Heart right ventricle (tissue), 16 donors: Measurements from ENCODE around the gene RASD2. TPM values are rescaled to one million over a fixed set of nuclear protein-coding genes. Genes with fewer than 3 reads are reported as not detected.

ENCODE experiments used
- ATAC-seq, 8 donors: fragments of 200-7000 bp; cut with Tn5 transposase; one replicate each; pipeline ENCODE4 v1.9.1; 2020; ENCODE audit warnings: mild to moderate bottlenecking in 8 of 8, moderate library complexity in 8 of 8, moderate number of reproducible peaks in 1 of 8
- DNase-seq, 2 donors: peaks; one replicate each; pipeline ENCODE4 v3.0.0-alpha.2; 2020
- H3K27ac ChIP-seq, 10 donors: fragments of 200-600 bp; sonication (generic) in 2 of 10; one replicate each; pipeline versions ENCODE4 v1.5.0 to v1.8.0; 2020 to 2022; ENCODE audit warnings: mild to moderate bottlenecking in 3 of 10
- H3K27me3 ChIP-seq, 7 donors: fragments of 200-600 bp; one replicate each; pipeline ENCODE4 v1.8.0; 2021 to 2022; ENCODE audit warnings: mild to moderate bottlenecking in 2 of 7
- H3K36me3 ChIP-seq, 9 donors: fragments of 200-600 bp; sonication (generic) in 1 of 9; one replicate each; pipeline versions ENCODE4 v1.5.0 to v1.8.0; 2020 to 2022; ENCODE audit warnings: mild to moderate bottlenecking in 2 of 9
- H3K4me1 ChIP-seq, 9 donors: fragments of 200-600 bp; sonication (generic) in 1 of 9; one replicate each; pipeline versions ENCODE4 v1.5.0 to v1.8.0; 2020 to 2022; ENCODE audit warnings: mild to moderate bottlenecking in 4 of 9
- H3K4me3 ChIP-seq, 10 donors: fragments of 200-600 bp; sonication (generic) in 2 of 10; one replicate each; pipeline versions ENCODE4 v1.5.0 to v1.8.0; 2020 to 2022; ENCODE audit warnings: mild to moderate bottlenecking in 7 of 10, moderate library complexity in 2 of 10
- H3K9me3 ChIP-seq, 11 donors: fragments of 200-600 bp in 10 of 11; sonication (generic) in 2 of 11; one replicate each; pipeline versions ENCODE4 v1.5.0 to v1.8.0; 2013 to 2022; ENCODE audit warnings: mild to moderate bottlenecking in 2 of 11, control low read depth in 1 of 11, moderate library complexity in 1 of 11
- CTCF ChIP-seq, 9 donors: fragments of 200-600 bp; sonication (generic) in 2 of 9; IDR thresholded peaks; one replicate each; pipeline versions ENCODE4 v1.5.0 to v1.8.0; 2021 to 2022; ENCODE audit warnings: antibody characterized with exemption in 9 of 9, mild to moderate bottlenecking in 5 of 9, moderate library complexity in 1 of 9
- WGBS, 2 donors: extraction: QIAGEN DNeasy Blood & Tissue Kit; methylation state at CpG; one replicate each; pipeline ENCODE4 v1.1.7; 2013; ENCODE audit warnings: inconsistent platforms in 1 of 2; 5-methylcytosine and 5-hydroxymethylcytosine counted together
- intact Hi-C, 10 donors: fragments of 100-400 bp; cut with DNase I; formaldehyde crosslinking; loops; one replicate each; pipeline versions ENCODE4 v1.11.1 to v1.14.2; 2022
- polyA plus RNA-seq, 2 donors: library from polyadenylated mRNA; stranded (reverse); fragments of 200-250 nt; gene quantifications; one replicate each; pipeline ENCODE4 v1.2.3, GENCODE V29; 2013
- total RNA-seq, 10 donors: library from RNA; stranded (reverse); fragmentation: NEBNext Ultra II Directional in 3 of 10; extraction: Animal tissue kit (Norgen Biotek cat#: 25700) in 3 of 10; gene quantifications; one replicate each; pipeline versions ENCODE4 v1.2.1 to v1.2.4, GENCODE V29; 2021 to 2023
- donor health status: Arrhythmogenic right ventricular cardiomyopathy.
- donor health status: ischemic (EF 13 %, LVEDD 7.1; RV severe dilation, severe dysfunction).
- donor health status: healthy with polysubstance abuse.
- donor health status: DM: no; HTN: yes; CAD: no.
- donor health status: DM: no; HTN: no; CAD: no.
- donor health status: ischemic (EF 25% LVEDD 6.9; RV normal size, moderate dysfunction).
- donor health status: ischemic (EF 25% LVEDD 5.7; RV mildly dilated, moderate dysfunction).
- donor health status: healthy.
- donor health status: DM: yes; HTN: yes; CAD: no.
- donor health status: Ischemic cardiomyopathy.
- donor health status: ischemic (EF 35%, LVEDD 5.7; RV mildly dilated, moderate dysfunction).
- donor health status: nonischemic (EF 11% LVEDD 7.7; RV severe dilation, severe dysfunction).
- donor health status: DM: yes; HTN: yes; CAD: no.
- donor health status: PGD.
- donor health status: ischemic (EF 29% LVEDD 5.4; RV normal size, mild dysfunction).
- donor health status: nonischemic (EF 23%, LVEDD 6.1; RV moderate dilation, normal function).

RASD2 gene
- total and polyA plus RNA-seq, 12 donors: 1.4 to 9.9 (median 3.6) TPM

GRCh38 chr22:35592418-35592967, 51.9 kb downstream of the RASD2 start:
- Histone ChIP-seq H3K36me3 (no peaks in the 10 kb centered on the region), H3K4me1 (peaks cover 7 to 88% (median 48%) of the 10 kb centered on the region in 9 donors), H3K4me3 (no peak overlapping the region), H3K27ac (peak overlapping the region; percentile 54 to 92 (median 76)), H3K9me3 (no peaks in the 10 kb centered on the region), H3K27me3 (no peaks in the 10 kb centered on the region)
- WGBS, 2 donors: 37 to 56% methylated on average over 4 of the region's 4 CpGs
- intact Hi-C loops: no loop called here
- TF ChIP-seq CTCF (IDR thresholded peaks at IDR 0.05): no peak
- DNase-seq: peak in 1 of 2 donors; percentile 49
- peak; percentile 23 to 66 (median 46) for ATAC-seq

GRCh38 chr22:35593071-35593890, 52.6 kb downstream of the RASD2 start:
- Histone ChIP-seq H3K27me3 (no peaks in the 10 kb centered on the region), H3K4me3 (no peak overlapping the region), H3K4me1 (peaks cover 8 to 88% (median 42%) of the 10 kb centered on the region in 9 donors), H3K36me3 (no peaks in the 10 kb centered on the region), H3K9me3 (no peaks in the 10 kb centered on the region), H3K27ac (peak overlapping the region in 9 of 10 donors; percentile 71 to 92 (median 77))
- ATAC-seq: no peak
- WGBS, 2 donors: 16 to 21% methylated on average over 3 of the region's 3 CpGs
- no peak for TF ChIP-seq CTCF (IDR thresholded peaks at IDR 0.05)
- intact Hi-C loops: no loop called here
- no peak for DNase-seq

- WGBS, 2 donors: 52 to 54% methylated on average over 14 of the region's 14 CpGs
- H3K27me3 ChIP-seq: no peaks in the 10 kb centered on the region
- DNase-seq: no peak
- H3K4me1 ChIP-seq: peaks cover 7 to 86% (median 35%) of the 10 kb centered on the region in 9 donors
- no peak for ATAC-seq
- H3K9me3 ChIP-seq: no peaks in the 10 kb centered on the region
- no peaks in the 10 kb centered on the region for H3K36me3 ChIP-seq
- TF ChIP-seq CTCF (IDR thresholded peaks at IDR 0.05): no peak
- no peak overlapping the region for H3K4me3 ChIP-seq
- H3K27ac ChIP-seq: peak overlapping the region in 9 of 10 donors; percentile 15 to 92 (median 75)
- intact Hi-C loops: no loop called here
These were observed 53.4 kb downstream of the RASD2 start for GRCh38 chr22:35593891-35594470.

DNA sequence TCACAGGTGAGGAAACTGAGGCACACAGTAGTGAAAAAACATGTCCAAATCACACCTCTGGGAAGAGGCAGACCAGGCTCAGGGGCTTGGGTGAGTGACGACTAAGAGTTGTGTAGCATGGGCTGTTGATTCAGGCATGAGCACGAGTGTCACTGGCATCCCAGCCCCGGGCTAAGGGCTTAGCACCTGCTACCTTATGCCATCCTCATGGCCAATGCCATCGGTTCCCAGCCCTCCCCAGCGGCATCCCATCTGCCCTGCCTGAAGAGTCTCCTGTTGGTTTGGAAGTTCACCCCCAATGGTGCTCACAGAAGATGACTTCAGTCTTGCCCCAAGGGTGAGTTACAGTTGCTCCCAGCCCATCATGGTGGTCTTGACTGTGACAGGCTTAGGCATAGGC, 54.1 kb downstream of the RASD2 start:
- Histone ChIP-seq H3K4me3 (no peak overlapping the region), H3K36me3 (no peaks in the 10 kb centered on the region), H3K9me3 (no peaks in the 10 kb centered on the region), H3K27ac (peak overlapping the region in 8 of 10 donors; percentile 15 to 92 (median 76)), H3K27me3 (no peaks in the 10 kb centered on the region), H3K4me1 (peaks cover 7 to 85% (median 33%) of the 10 kb centered on the region in 9 donors)
- 96 to 100% methylated on average over 5 of the region's 5 CpGs for WGBS, 2 donors
- ATAC-seq: no peak
- intact Hi-C loops: no loop called here
- no peak for TF ChIP-seq CTCF (IDR thresholded peaks at IDR 0.05)
- DNase-seq: no peak
